GM19452 (cell line): ENCODE measurements around the gene HIVEP3.
"Not testable (repeated sequence)": the region's sequence is repeated elsewhere in the genome, so short reads cannot be mapped to it uniquely, and the experiment has no call there.

Experiments
- ATAC-seq: cut with Tn5 transposase; IDR thresholded peaks from one replicate; pipeline ENCODE4 v1.9.1; 2021; ENCODE audit not compliant: unreplicated experiment

The HIVEP3 gene

GRCh38 chr1:41698916-41699860 lies 219.5 kb downstream of the HIVEP3 start:
- peak; percentile 80 for ATAC-seq

- ATAC-seq = no peak
These were observed 222.3 kb downstream of the HIVEP3 start for GRCh38 chr1:41696381-41696780.

- no peak for ATAC-seq
These were observed 223.5 kb downstream of the HIVEP3 start for GRCh38 chr1:41695118-41695745.

GRCh38 chr1:41691966-41692365 lies 226.8 kb downstream of the HIVEP3 start:
- not testable (repeated sequence) for ATAC-seq

- no peak for ATAC-seq
These were observed 227.3 kb downstream of the HIVEP3 start for GRCh38 chr1:41691424-41691823.

- ATAC-seq = no peak
These were observed 228.4 kb downstream of the HIVEP3 start for GRCh38 chr1:41690331-41690730.

GRCh38 chr1:41689558-41689981 lies 229.2 kb downstream of the HIVEP3 start:
- no peak for ATAC-seq

- ATAC-seq = no peak
These were observed 229.6 kb downstream of the HIVEP3 start for GRCh38 chr1:41689139-41689538.

GRCh38 chr1:41687007-41687406 lies 231.7 kb downstream of the HIVEP3 start:
- no peak for ATAC-seq

- ATAC-seq = no peak
These were observed 234.8 kb downstream of the HIVEP3 start for GRCh38 chr1:41683681-41684500.

- no peak for ATAC-seq
These were observed 235.7 kb downstream of the HIVEP3 start for GRCh38 chr1:41682845-41683625.

- ATAC-seq = no peak
These were observed 236.6 kb downstream of the HIVEP3 start for GRCh38 chr1:41682149-41682548.

GRCh38 chr1:41681331-41682098 lies 237.2 kb downstream of the HIVEP3 start:
- no peak for ATAC-seq

GRCh38 chr1:41679994-41680393 lies 238.7 kb downstream of the HIVEP3 start:
- ATAC-seq = no peak

GRCh38 chr1:41679531-41679930 lies 239.2 kb downstream of the HIVEP3 start:
- ATAC-seq = no peak

- ATAC-seq = no peak
These were observed 240.4 kb downstream of the HIVEP3 start for GRCh38 chr1:41678111-41678878.

GRCh38 chr1:41677620-41678019 lies 241.1 kb downstream of the HIVEP3 start:
- ATAC-seq = no peak

GRCh38 chr1:41675401-41675800 lies 243.3 kb downstream of the HIVEP3 start:
- ATAC-seq = no peak

- ATAC-seq = no peak
These were observed 244.2 kb downstream of the HIVEP3 start for GRCh38 chr1:41674522-41674921.
